ENCODE results near the gene EIF1AX.

Gene EIF1AX

DNA sequence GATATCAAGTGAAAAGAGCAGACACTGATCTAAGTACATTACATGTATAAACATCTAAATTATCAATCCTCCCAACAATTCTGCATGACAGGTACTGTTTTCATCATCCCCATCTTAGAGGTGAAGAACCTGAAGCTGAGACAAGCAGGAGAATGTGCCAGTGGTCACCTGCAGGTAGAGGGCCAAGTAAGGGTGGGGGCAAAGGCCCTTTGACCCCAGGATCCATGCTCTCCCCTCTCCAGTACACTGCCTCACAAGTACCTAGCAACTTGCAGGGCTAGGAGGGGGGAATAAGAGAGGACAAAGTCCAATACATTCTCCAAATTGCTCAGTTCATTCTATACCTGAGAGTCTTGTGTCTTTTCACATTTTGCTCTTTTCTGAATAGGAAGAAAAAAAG lies 16.7 kb downstream of the EIF1AX start:
- no peak for DNase-seq

DNA sequence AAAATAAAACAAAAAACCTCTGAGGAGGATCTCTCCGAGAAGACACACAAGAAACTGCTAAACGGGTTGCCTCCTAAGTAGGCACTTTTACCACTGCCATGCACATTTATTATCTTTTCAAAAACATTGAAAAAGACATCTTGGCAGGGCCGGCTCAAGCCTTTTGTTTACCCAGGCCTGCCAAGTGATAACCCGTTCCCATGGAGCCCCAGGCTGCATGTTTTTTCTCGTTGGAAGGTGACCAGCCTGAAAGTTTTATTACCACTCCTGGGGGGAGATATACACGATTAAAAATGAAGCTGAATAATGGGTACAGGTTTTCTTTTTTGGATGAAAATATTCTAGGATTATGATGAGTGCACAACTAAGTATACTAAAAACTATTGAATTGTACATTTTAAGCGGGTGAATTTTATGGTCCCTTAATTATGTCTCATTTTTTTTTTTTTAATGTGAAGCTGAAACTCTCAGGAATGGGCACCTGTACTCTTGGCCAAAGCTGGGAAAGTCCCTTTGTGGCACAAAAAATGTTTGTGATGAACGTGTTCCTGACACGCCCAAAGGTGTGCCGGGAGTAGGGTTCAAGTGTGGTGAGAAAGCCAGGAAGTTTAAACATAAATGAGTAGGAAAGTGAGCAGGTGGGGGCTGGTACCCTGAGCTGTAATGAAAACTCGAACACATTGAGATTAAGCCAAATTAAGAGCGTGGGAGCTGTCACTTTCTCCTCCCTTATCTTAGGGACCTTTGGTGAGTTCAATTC lies 23.4 kb downstream of the EIF1AX start:
- no peak for DNase-seq

DNA sequence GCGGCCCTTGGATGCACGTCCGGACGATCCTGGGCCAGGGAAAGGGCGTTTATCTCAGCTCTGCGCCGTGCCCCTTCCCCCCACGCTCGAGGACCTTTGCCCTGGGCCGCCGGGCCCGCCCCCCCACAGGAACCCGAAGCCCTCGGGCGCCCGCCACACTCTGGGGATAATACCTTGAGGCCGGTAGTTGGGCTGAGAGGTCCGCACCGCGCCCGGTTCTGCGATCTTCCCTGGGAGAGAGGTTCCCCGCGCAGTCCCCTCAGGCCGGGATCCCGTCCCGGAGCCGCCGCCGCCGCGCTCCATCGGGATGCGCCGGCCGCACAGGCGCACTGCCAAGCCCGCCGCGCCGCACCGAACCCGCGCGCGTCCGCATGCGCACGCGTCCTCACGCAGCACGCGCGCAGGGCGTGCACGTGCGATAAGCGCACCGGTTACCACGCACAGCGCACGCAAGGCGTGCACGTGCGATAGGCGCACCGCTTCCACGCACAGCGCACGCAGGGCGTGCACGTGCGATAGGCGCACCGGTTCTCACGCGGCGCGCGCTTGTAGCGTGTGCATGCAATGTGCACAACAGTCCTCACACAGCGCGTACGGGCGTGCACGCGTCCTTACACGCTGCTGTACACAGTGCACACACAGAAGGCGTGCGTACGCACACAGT lies 24.9 kb downstream of the EIF1AX start, which contains the start of gene MAP7D2:
Gene MAP7D2 (minus strand): TSS at position 331 of the 664 bp plus-strand sequence. CDS start 28 bp downstream, at position 303.
- no peak for DNase-seq

DNA sequence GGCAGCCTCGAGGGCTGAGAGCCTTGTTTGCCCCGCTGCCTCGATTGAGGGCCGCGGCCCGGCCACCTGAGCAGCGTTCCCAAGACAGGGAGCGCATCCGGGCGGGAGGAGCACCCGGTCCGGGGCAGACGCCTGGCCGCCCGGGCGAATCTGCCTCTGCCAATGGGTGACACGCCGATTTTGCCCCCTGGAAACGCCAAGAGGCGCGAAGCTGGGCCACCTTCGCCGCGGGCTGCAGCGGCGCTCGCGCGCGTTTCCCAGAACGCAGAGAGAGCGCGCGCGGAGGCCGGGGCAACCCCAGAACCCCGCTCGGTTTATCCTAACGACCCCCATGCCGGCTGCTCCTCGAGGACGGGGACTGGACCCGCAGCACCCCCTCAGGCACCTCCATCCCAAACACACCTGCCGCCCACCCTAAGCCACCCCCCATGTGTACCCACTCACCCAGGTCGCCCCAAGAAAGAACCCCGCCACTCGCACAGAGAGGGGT lies 25.5 kb downstream of the EIF1AX start:
- DNase-seq = no peak

DNA sequence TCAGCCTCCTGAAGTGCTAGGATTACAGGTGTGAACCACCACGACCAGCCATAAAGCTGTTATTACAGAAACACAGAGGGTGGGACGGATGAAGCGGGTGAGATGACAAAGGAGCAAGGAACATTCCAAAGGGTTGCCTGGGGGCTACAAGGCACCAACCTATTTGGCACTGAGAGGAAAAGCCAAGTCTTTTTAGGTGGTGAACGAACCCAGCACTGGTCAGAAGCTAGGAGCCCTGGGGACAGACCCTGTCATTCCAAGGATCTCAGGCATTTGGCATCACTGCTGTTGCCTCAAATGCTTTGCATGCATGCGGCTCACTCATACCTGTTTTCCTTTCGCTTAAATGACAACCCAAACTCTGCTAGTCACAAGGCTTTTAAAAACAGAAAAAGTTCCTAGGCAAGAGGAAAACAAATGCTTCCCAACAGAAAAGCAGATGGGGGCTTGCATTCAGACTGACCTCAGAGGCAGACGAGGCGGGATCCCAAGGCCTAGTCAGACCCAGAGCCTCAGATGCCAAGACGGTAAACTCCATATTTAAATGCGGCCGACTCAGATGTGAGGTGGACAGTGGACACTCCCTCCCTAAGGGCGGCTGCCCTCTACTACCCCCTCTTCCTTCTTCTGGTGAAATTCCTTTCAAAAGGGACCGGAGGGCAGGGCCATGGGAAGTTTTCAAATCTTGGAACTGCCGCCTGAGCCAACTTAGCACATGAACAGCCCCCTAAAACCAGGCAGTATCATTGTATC lies 29.4 kb downstream of the EIF1AX start:
- no peak for DNase-seq

DNA sequence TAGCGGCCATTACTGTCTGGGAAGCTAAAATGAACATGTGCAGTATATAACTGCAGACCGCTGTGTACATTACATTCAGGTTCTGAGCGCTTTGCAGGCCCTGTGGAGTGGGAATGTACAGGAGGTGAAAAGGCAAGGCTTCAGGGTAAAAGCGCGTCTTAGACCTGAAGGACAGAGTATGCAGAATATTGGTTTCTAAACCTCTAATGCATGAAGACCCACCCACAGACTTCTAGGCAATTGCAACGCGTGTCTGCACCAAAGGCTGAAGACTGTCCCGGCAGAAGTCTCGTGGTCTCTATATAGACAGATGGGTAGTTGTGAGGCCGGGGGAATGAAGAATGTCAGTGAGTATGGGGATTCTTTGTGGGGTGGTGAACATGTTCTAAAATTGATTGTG lies 30.4 kb downstream of the EIF1AX start:
- DNase-seq = no peak

DNA sequence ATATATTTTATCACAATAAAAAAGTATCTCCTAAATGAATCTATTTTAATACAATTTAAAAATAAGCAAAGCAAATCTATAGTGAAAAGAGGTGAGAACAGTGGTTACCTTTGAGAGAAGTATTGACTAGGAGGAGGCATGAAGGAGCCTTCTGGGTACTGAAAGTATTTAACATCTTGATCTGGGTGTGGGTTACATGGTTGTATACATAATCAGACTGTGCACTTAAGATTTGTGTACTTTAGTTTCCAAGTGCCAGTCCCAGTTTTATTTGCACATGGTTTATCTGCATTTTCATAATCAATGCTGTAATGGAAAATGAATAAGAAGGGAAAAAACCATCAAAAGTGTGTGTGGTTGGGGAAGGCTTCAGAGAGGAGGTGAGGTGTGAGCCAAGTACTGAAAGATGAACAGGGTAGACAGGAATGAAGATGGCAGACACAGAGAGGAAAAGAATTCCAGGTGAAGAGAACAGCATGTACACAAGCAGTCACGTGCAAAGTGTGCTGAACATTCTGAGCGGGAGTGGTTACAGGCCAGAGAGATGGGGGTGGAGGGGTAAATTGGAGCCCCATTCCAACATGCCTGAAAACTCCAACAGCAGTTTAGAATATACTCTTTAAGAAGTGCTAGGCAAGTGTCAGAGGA lies 39.6 kb downstream of the EIF1AX start:
- no peak for DNase-seq

DNA sequence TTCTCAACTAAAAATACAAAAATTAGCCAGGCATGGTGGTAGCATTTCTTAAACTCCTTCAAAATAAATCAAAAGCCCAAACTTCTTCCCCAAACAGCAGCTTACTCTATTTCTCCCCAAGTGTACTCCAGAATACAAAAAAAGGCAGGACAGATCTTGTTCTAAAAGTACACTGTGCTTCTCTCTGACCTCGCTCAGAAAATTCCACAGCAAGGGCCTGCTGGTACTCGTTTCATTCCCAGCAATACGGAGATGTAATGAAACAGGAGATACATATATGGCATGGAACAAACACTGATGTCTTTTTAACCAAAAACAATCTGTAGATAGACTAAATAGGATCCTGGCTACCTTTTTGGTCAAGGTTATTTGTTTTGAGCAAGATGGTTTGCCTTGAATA lies 50.1 kb downstream of the EIF1AX start:
- no peak for DNase-seq

DNA sequence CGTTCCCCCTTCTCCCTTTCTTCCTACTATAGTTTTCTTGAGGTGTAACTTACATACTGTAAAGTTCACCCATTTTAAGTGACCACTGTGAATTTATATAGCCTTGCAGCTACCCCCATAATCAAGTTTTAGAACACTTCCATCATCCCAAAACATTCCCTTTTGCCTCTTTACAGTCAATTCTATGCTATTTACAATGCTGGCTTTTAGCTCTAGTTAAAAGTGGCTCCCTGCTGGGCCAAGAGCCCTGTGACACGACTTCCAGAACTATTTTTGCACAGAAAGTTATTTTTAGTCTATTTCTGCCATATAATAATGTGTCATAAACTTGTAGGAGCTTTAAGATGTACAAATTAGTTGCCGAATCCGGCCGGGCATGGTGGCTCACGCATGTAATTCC lies 51.8 kb downstream of the EIF1AX start:
- DNase-seq = no peak

DNA sequence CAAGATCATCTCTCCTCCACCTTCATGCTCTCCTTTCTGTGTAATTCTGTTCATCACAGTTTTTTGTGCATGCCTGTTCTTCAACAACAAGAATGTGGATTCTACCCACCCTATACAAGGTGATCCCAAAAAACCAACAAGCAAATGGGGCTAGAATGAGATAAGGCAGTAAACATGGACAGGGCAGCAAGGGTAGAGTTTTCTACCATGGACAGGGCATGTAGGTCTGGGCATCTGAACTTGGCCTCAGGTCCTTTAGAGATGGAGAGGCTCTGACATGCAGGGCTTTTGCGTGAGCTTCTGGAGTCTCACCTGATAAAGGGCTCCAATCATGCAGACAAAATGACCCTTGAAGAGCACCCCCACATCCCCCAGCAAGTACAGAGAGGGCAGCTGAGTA lies 61.4 kb downstream of the EIF1AX start:
- DNase-seq = no peak
